Measurements from ENCODE around the gene NR1H3.
"Not testable (repeated sequence)": the region's sequence is repeated elsewhere in the genome, so short reads cannot be mapped to it uniquely, and the experiment has no call there.

NR1H3 gene

GRCh38 chr11:47306484-47306844, 48.7 kb downstream of the NR1H3 start:
- no peak for DNase-seq

- no peak for DNase-seq
Observed at GRCh38 chr11:47308050-47308823, 50.4 kb downstream of the NR1H3 start.

- no peak for DNase-seq
Observed at GRCh38 chr11:47314992-47315391, 57.2 kb downstream of the NR1H3 start.

GRCh38 chr11:47316501-47316900, 58.7 kb downstream of the NR1H3 start:
- DNase-seq, result not testable (repeated sequence)

GRCh38 chr11:47317064-47317828, 59.5 kb downstream of the NR1H3 start:
- no peak for DNase-seq

- no peak for DNase-seq
Observed at GRCh38 chr11:47318166-47318565, 60.4 kb downstream of the NR1H3 start.

Data from C1 segment of cervical spinal cord (tissue), 14 donors.